ENCODE measurements around the gene RFPL4A. TPM values are rescaled to one million over a fixed set of nuclear protein-coding genes. Genes with fewer than 3 reads are reported as not detected.

The RFPL4A gene
- total RNA-seq, 1 donor from 2014 or later = 0.43 TPM

Other genes with a start within 250 kb of the RFPL4A start
- 2.5 and 4.2 TPM in 2 replicates for gene SBK2, start 222.0 kb upstream of the RFPL4A start, total RNA-seq
- gene SBK3, start 213.6 kb upstream of the RFPL4A start, total RNA-seq = 0.34 and 0.91 TPM in 2 replicates
- 50.2 and 58.0 TPM in 2 replicates for gene ZNF579, start 178.2 kb upstream of the RFPL4A start, total RNA-seq
- gene FIZ1, start 159.6 kb upstream of the RFPL4A start, total RNA-seq = 14.2 and 14.5 TPM in 2 replicates
- gene ZNF524, start 158.8 kb upstream of the RFPL4A start, total RNA-seq = 6.0 and 6.3 TPM in 2 replicates
- 15.0 and 15.3 TPM in 2 replicates for gene ZNF865, start 153.4 kb upstream of the RFPL4A start, total RNA-seq
- 5.0 and 5.3 TPM in 2 replicates for gene ZNF784, start 134.5 kb upstream of the RFPL4A start, total RNA-seq
- gene ZNF580, start 118.1 kb upstream of the RFPL4A start, total RNA-seq = 35.8 and 36.6 TPM in 2 replicates
- gene ZNF581, start 115.4 kb upstream of the RFPL4A start, total RNA-seq = 28.4 and 30.0 TPM in 2 replicates
- gene CCDC106, start 110.9 kb upstream of the RFPL4A start, total RNA-seq = 12.2 and 12.8 TPM in 2 replicates
- gene U2AF2, start 104.1 kb upstream of the RFPL4A start, total RNA-seq = 183 and 194 TPM in 2 replicates
- gene EPN1, start 83.9 kb upstream of the RFPL4A start, total RNA-seq = 145 and 156 TPM in 2 replicates
- not detected in 2 replicates for gene NLRP9, start 20.7 kb upstream of the RFPL4A start, total RNA-seq
- gene RFPL4AL1, start 10.0 kb downstream of the RFPL4A start, total RNA-seq = not detected in 2 replicates
- gene NLRP11, start 72.9 kb downstream of the RFPL4A start, total RNA-seq = not detected in 2 replicates
- gene NLRP4, start 77.4 kb downstream of the RFPL4A start, total RNA-seq = not detected in 2 replicates
- not detected in 2 replicates for gene NLRP13, start 173.2 kb downstream of the RFPL4A start, total RNA-seq
- gene NLRP8, start 188.7 kb downstream of the RFPL4A start, total RNA-seq = not detected in 2 replicates
- not detected in 2 replicates for gene NLRP5, start 227.7 kb downstream of the RFPL4A start, total RNA-seq